ENCODE data around the gene PLSCR2. TPM values are rescaled to one million over a fixed set of nuclear protein-coding genes. Genes with fewer than 3 reads are reported as not detected.

The PLSCR2 gene
- total RNA-seq, 6 experiments from 2014 or later: not detected

- TF ChIP-seq, protein P1, sequence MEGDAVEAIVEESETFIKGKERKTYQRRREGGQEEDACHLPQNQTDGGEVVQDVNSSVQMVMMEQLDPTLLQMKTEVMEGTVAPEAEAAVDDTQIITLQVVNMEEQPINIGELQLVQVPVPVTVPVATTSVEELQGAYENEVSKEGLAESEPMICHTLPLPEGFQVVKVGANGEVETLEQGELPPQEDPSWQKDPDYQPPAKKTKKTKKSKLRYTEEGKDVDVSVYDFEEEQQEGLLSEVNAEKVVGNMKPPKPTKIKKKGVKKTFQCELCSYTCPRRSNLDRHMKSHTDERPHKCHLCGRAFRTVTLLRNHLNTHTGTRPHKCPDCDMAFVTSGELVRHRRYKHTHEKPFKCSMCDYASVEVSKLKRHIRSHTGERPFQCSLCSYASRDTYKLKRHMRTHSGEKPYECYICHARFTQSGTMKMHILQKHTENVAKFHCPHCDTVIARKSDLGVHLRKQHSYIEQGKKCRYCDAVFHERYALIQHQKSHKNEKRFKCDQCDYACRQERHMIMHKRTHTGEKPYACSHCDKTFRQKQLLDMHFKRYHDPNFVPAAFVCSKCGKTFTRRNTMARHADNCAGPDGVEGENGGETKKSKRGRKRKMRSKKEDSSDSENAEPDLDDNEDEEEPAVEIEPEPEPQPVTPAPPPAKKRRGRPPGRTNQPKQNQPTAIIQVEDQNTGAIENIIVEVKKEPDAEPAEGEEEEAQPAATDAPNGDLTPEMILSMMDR (IDR thresholded peaks at IDR 0.05): no peak
- Mint-ChIP-seq H3K27me3 (ENCODE audit: insufficient read depth) (no peaks in the 10 kb centered on the region), H3K27ac (no peak overlapping the region), H3K4me1 (ENCODE audit: low read depth) (no peaks in the 10 kb centered on the region), H3K9me3 (no peaks in the 10 kb centered on the region), H3K4me3 (no peak overlapping the region), H3K36me3 (ENCODE audit: low read depth) (no peaks in the 10 kb centered on the region)
- peak; percentile 49 for DNase-seq
Measured at GRCh38 chr3:146390957-146391356, 78.4 kb downstream of the PLSCR2 start.

DNA sequence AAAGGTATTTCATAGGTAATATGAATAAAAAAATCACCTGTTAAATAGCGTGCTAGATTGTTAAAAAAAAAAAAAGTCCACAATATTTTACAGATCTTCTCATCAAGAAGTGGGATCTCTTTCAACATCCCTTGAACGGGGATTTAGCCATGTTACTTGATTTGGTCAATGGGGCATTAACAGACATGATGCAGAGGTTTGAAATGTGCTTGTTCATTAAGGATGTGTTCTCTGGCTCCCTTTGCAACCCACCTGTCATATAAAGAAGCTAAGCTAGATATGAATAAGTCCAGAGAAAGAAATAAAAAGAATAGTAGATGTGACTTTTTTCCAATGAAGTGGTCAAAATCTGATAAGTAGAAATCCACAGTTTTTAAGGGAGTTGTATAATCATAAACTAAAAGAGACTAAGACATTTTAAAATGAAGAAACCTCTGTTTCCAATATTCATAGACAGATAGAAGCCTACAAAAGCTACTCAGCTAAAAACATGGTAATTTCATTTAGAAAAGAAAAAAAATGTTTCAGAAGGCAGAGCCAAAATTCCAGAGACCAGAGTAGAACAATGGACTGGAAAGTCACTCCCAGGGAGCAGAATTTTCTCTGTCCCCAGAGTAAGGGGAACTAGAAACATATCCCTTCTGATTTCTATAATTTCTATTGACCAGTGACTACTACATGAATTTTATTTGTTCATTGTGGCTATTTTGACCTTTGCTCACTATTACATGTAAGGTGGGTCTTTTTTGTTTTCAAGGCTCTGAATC lies 79.2 kb downstream of the PLSCR2 start:
- Mint-ChIP-seq H3K27ac (no peak overlapping the region), H3K36me3 (ENCODE audit: low read depth) (no peaks in the 10 kb centered on the region), H3K4me1 (ENCODE audit: low read depth) (no peaks in the 10 kb centered on the region), H3K27me3 (ENCODE audit: insufficient read depth) (no peaks in the 10 kb centered on the region), H3K9me3 (no peaks in the 10 kb centered on the region), H3K4me3 (no peak overlapping the region)
- TF ChIP-seq, protein P1 (IDR thresholded peaks at IDR 0.05): no peak
- no peak for DNase-seq

DNA sequence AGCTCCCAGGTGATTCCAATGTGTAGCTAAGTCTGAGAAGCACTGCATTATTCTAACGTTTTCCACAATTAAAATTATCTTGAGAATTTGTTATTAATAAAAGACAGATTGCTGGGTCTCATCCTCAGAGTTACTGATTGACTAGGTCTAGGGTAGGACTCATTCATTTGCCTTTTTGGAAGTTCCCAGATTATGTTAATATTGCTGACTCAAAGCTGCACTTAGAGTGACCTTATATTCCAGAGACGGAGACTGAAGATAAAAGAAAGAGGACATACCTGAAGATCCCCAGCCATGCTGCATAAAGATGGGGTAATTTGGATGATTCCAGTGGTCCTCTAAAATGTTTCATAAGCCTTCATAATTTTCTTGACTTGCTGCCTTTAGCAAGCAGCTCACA lies 81.8 kb downstream of the PLSCR2 start:
- TF ChIP-seq, protein P1 (IDR thresholded peaks at IDR 0.05): no peak
- Mint-ChIP-seq H3K4me1 (ENCODE audit: low read depth) (no peaks in the 10 kb centered on the region), H3K27ac (no peak overlapping the region), H3K4me3 (no peak overlapping the region), H3K27me3 (ENCODE audit: insufficient read depth) (no peaks in the 10 kb centered on the region; the same call in 1 of the 2 replicates), H3K9me3 (no peaks in the 10 kb centered on the region), H3K36me3 (ENCODE audit: low read depth) (no peaks in the 10 kb centered on the region)
- no peak for DNase-seq

GRCh38 chr3:146386936-146387335 lies 82.4 kb downstream of the PLSCR2 start:
- TF ChIP-seq, protein P1 (IDR thresholded peaks at IDR 0.05): no peak
- Mint-ChIP-seq H3K9me3 (no peaks in the 10 kb centered on the region), H3K27me3 (ENCODE audit: insufficient read depth) (no peaks in the 10 kb centered on the region; the same call in 1 of the 2 replicates), H3K27ac (no peak overlapping the region), H3K4me3 (no peak overlapping the region), H3K4me1 (ENCODE audit: low read depth) (no peaks in the 10 kb centered on the region), H3K36me3 (ENCODE audit: low read depth) (no peaks in the 10 kb centered on the region)
- no peak for DNase-seq

- no peak for DNase-seq
- no peak overlapping the region for H3K4me3 Mint-ChIP-seq
- H3K27ac Mint-ChIP-seq: no peak overlapping the region
- no peaks in the 10 kb centered on the region for H3K9me3 Mint-ChIP-seq
- H3K4me1 Mint-ChIP-seq (ENCODE audit: low read depth): no peaks in the 10 kb centered on the region
- no peaks in the 10 kb centered on the region for H3K36me3 Mint-ChIP-seq (ENCODE audit: low read depth)
- TF ChIP-seq, protein P1 (IDR thresholded peaks at IDR 0.05): no peak
- no peaks in the 10 kb centered on the region; the same call in 1 of the 2 replicates for H3K27me3 Mint-ChIP-seq (ENCODE audit: insufficient read depth)
Measured at GRCh38 chr3:146384786-146385185, 84.6 kb downstream of the PLSCR2 start.

Other genes starting within 250 kb of the PLSCR2 start
- gene PLSCR4, start 218.5 kb downstream of the PLSCR2 start, total RNA-seq (2021; fragmentation: NEBNext Ultra II Directional; extraction: Animal tissue kit (Norgen Biotek cat#: 25700)): 10 to 100 TPM in 3 of 6 experiments, 1 to 10 TPM in 3; 6.7 to 11.9 (median 9.8) TPM
- 10 to 100 TPM; 10.5 to 18.7 (median 15.5) TPM for gene PLSCR1, start 75.0 kb upstream of the PLSCR2 start, total RNA-seq (2021; fragmentation: NEBNext Ultra II Directional; extraction: Animal tissue kit (Norgen Biotek cat#: 25700))
- gene PLSCR5, start 135.8 kb upstream of the PLSCR2 start, total RNA-seq (2021; fragmentation: NEBNext Ultra II Directional; extraction: Animal tissue kit (Norgen Biotek cat#: 25700)): not detected